B cell (primary cell): ENCODE results near the gene TMEM44. TPM values are rescaled to one million over a fixed set of nuclear protein-coding genes. Genes with fewer than 3 reads are reported as not detected.

ENCODE experiments used
- ATAC-seq: fragments of 200-7000 bp; cut with Tn5 transposase; one replicate; pipeline ENCODE4 v1.10.0; 2021; ENCODE audit warnings: low read depth, mild to moderate bottlenecking, moderate number of reproducible peaks, moderate library complexity
- CTCF ChIA-PET: fragments of 350-600 bp; sonication (Branson Sonifier 250); formaldehyde crosslinking; loops from one replicate; lab custom pipeline; 2021; ENCODE audit warnings: antibody characterized with exemption, inconsistent platforms; lab: Charles Lee
- POLR2A ChIA-PET: fragments of 350-600 bp; sonication (Branson Sonifier 250); formaldehyde crosslinking; loops from one replicate; lab custom pipeline; 2021; ENCODE audit warnings: antibody characterized with exemption; lab: Charles Lee
- DNase-seq: peaks from one replicate; pipeline ENCODE4 v3.0.0; 2013
- H2AFZ ChIP-seq: 2 replicates; pipeline ENCODE4 v1.6.1; 2012; ENCODE audit warnings: mild to moderate bottlenecking, low read depth, low read length; ENCODE audit not compliant: insufficient read depth, poor library complexity, severe bottlenecking
- H3K27ac ChIP-seq, 2 donors: 1 replicate in 1 of 2; 2 replicates in 1 of 2; pipeline ENCODE4 v1.5.1; 2012 to 2013; ENCODE audit warnings: low read length in 2 of 2, mild to moderate bottlenecking in 2 of 2, moderate library complexity in 1 of 2
- H3K27me3 ChIP-seq, 4 experiments: fragments of 200-600 bp in 1 of 4; sonication (generic) in 1 of 4; replicated peaks in 1 of 4; 1 replicate in 2 of 4; 2 replicates in 2 of 4; pipeline versions ENCODE4 v1.6.1 to v1.7.0; 2013 to 2016; ENCODE audit warnings: low read length in 3 of 4, mild to moderate bottlenecking in 2 of 4, mixed read lengths in 1 of 4, moderate library complexity in 1 of 4; ENCODE audit not compliant: insufficient read depth in 4 of 4, control insufficient read depth in 3 of 4; ENCODE audit errors: control extremely low read depth in 1 of 4
- H3K36me3 ChIP-seq, 2 experiments: replicated peaks in 1 of 2; 1 replicate in 1 of 2; 2 replicates in 1 of 2; pipeline versions ENCODE4 v1.6.1 to v1.7.1; 2013; ENCODE audit warnings: low read length in 1 of 2; ENCODE audit not compliant: insufficient read depth in 2 of 2, control insufficient read depth in 1 of 2; ENCODE audit errors: control extremely low read depth in 1 of 2, extremely low read depth in 1 of 2
- H3K4me1 ChIP-seq, 2 donors: fragments of 200-600 bp in 1 of 2; sonication (generic) in 1 of 2; 1 replicate in 1 of 2; 2 replicates in 1 of 2; pipeline versions ENCODE4 v1.5.1 to v1.6.1; 2013 to 2017; ENCODE audit warnings: low read length in 2 of 2; ENCODE audit not compliant: control insufficient read depth in 2 of 2, insufficient read depth in 2 of 2
- H3K4me2 ChIP-seq: replicated peaks from 2 replicates; pipeline ENCODE3; 2012; ENCODE audit warnings: mild to moderate bottlenecking, low read depth, low read length; ENCODE audit not compliant: poor library complexity, severe bottlenecking
- H3K4me3 ChIP-seq, 5 experiments: fragments of 200-600 bp in 1 of 5; sonication (generic) in 1 of 5; 1 replicate in 3 of 5; 2 replicates in 2 of 5; pipeline versions ENCODE4 v1.5.1 to v1.7.0; 2011 to 2016; ENCODE audit warnings: low read length in 4 of 5, mild to moderate bottlenecking in 4 of 5, low read depth in 2 of 5, control low read depth in 1 of 5, moderate library complexity in 1 of 5; ENCODE audit not compliant: insufficient read depth in 1 of 5; ENCODE audit errors: control extremely low read depth in 1 of 5, extremely low read depth in 1 of 5
- H3K79me2 ChIP-seq: fragments of 200-600 bp; sonication (generic); one replicate; pipeline ENCODE4 v1.6.0; 2016; ENCODE audit warnings: low read length; ENCODE audit not compliant: control insufficient read depth, insufficient read depth
- H3K9ac ChIP-seq: fragments of 200-600 bp; sonication (generic); 2 replicates; pipeline ENCODE4 v1.6.1; 2017; ENCODE audit warnings: mild to moderate bottlenecking, low read length, moderate library complexity
- H3K9me3 ChIP-seq, 3 donors: one replicate each; pipeline versions ENCODE4 v1.6.1 to v1.7.1; 2013; ENCODE audit warnings: low read length in 2 of 3; ENCODE audit not compliant: control insufficient read depth in 2 of 3, insufficient read depth in 1 of 3; ENCODE audit errors: control extremely low read depth in 1 of 3
- H4K20me1 ChIP-seq: 2 replicates; pipeline ENCODE4 v1.6.0; 2012; ENCODE audit warnings: mild to moderate bottlenecking, low read length; ENCODE audit not compliant: insufficient read depth, control insufficient read depth, poor library complexity, severe bottlenecking
- H3K27ac Mint-ChIP-seq: one replicate; pipeline ENCODE4 v1.8.0; 2021; ENCODE audit warnings: mixed read lengths
- H3K27me3 Mint-ChIP-seq: one replicate; pipeline ENCODE4 v1.8.0; 2021; ENCODE audit warnings: mixed read lengths
- H3K4me1 Mint-ChIP-seq: one replicate; pipeline ENCODE4 v1.8.0; 2021; ENCODE audit warnings: mixed read lengths
- H3K4me3 Mint-ChIP-seq: one replicate; pipeline ENCODE4 v1.8.0; 2021; ENCODE audit warnings: mixed read lengths
- H3K9me3 Mint-ChIP-seq: one replicate; pipeline ENCODE4 v1.8.0; 2022; ENCODE audit warnings: mixed read lengths; ENCODE audit not compliant: insufficient read depth
- CTCF ChIP-seq: fragments of 200-600 bp; IDR thresholded peaks from one replicate; pipeline ENCODE4 v1.8.0; 2022; ENCODE audit warnings: antibody characterized with exemption, mild to moderate bottlenecking
- EZH2 ChIP-seq: IDR thresholded peaks from 2 replicates; pipeline ENCODE4 v1.6.1; 2012; ENCODE audit warnings: borderline replicate concordance, low read depth, mild to moderate bottlenecking, moderate library complexity, low read length; ENCODE audit not compliant: insufficient read depth, poor library complexity, severe bottlenecking
- WGBS: methylation state at CpG from one replicate; pipeline ENCODE4 v1.1.5; 2013; ENCODE audit warnings: missing lambda C conversion rate; ENCODE audit not compliant: insufficient coverage; 5-methylcytosine and 5-hydroxymethylcytosine counted together
- intact Hi-C: fragments of 100-400 bp; cut with micrococcal nuclease; formaldehyde crosslinking; loops from one replicate; pipeline ENCODE4 v1.10.0; 2022
- polyA plus RNA-seq: library from polyadenylated mRNA; depleted of rRNA; stranded (reverse); fragments of >200 nt; gene quantifications from 2 replicates; pipeline ENCODE4 v1.2.3, GENCODE V29; 2012
- total RNA-seq, 2 donors: library from RNA; stranded (reverse); fragments of 120-200 nt in 1 of 2; gene quantifications; 1 replicate in 1 of 2; 2 replicates in 1 of 2; pipeline versions ENCODE4 v1.2.3 to v1.2.4, GENCODE V29; 2013 to 2022

TMEM44 gene
- total and polyA plus RNA-seq, 2 donors (not counting 1 experiment from before 2014, with no cell fraction given): 4.1 to 7.5 TPM

- intact Hi-C loops: no loop called here
- H4K20me1 ChIP-seq: no peaks in the 10 kb centered on the region
- no peak overlapping the region for H3K4me3 ChIP-seq
- no peaks in the 10 kb centered on the region for H3K9me3 ChIP-seq
- H3K4me1 ChIP-seq: peaks cover 0 to 3% of the 10 kb centered on the region in 2 donors
- no peak overlapping the region for H3K27ac Mint-ChIP-seq
- H3K4me2 ChIP-seq: no peak overlapping the region
- H3K27me3 Mint-ChIP-seq: peaks cover 20% of the 10 kb centered on the region
- no peak for ATAC-seq
- DNase-seq: no peak
- no peaks in the 10 kb centered on the region for H3K36me3 ChIP-seq
- POLR2A ChIA-PET: no interaction called here
- H3K79me2 ChIP-seq: no peaks in the 10 kb centered on the region
- no peaks in the 10 kb centered on the region for H3K9me3 Mint-ChIP-seq
- H3K27me3 ChIP-seq: no peaks in the 10 kb centered on the region
- TF ChIP-seq EZH2 (no peak), CTCF (no peak)
- H3K4me1 Mint-ChIP-seq: peaks cover 2% of the 10 kb centered on the region
- H3K27ac ChIP-seq: no peak overlapping the region
- H3K4me3 Mint-ChIP-seq: no peak overlapping the region
- no peak overlapping the region for H2AFZ ChIP-seq
- WGBS: 98% methylated on average over 7 of the region's 7 CpGs
- no peak overlapping the region for H3K9ac ChIP-seq
- CTCF ChIA-PET: no interaction called here
Measured at GRCh38 chr3:194560047-194560446, 73.2 kb downstream of the TMEM44 start.

- CTCF ChIA-PET: no interaction called here
- intact Hi-C loops: no loop called here
- no peaks in the 10 kb centered on the region for H4K20me1 ChIP-seq
- no peak overlapping the region for H3K4me2 ChIP-seq
- no peak overlapping the region for H2AFZ ChIP-seq
- no peak overlapping the region for H3K9ac ChIP-seq
- no peak overlapping the region for H3K27ac ChIP-seq
- DNase-seq (no peak), ATAC-seq (no peak)
- no peaks in the 10 kb centered on the region for H3K36me3 ChIP-seq
- Mint-ChIP-seq H3K27ac (no peak overlapping the region), H3K4me3 (no peak overlapping the region), H3K4me1 (peaks cover 2% of the 10 kb centered on the region), H3K9me3 (no peaks in the 10 kb centered on the region), H3K27me3 (peaks cover 17% of the 10 kb centered on the region)
- no peaks in the 10 kb centered on the region for H3K27me3 ChIP-seq
- no peak overlapping the region for H3K4me3 ChIP-seq
- H3K79me2 ChIP-seq: no peaks in the 10 kb centered on the region
- no peaks in the 10 kb centered on the region for H3K9me3 ChIP-seq
- TF ChIP-seq CTCF (no peak), EZH2 (no peak)
- 88% methylated on average over 1 of the region's 5 CpGs for WGBS
- POLR2A ChIA-PET: no interaction called here
- peaks cover 0 to 3% of the 10 kb centered on the region in 2 donors for H3K4me1 ChIP-seq
Measured at GRCh38 chr3:194559530-194559929, 73.7 kb downstream of the TMEM44 start.
